Panc1 (cell line): Measurements from ENCODE around the gene EVC. TPM values are rescaled to one million over a fixed set of nuclear protein-coding genes. Genes with fewer than 3 reads are reported as not detected.
"Not testable (repeated sequence)": the region's sequence is repeated elsewhere in the genome, so short reads cannot be mapped to it uniquely, and the experiment has no call there.

ENCODE experiments used
- ATAC-seq: fragments of 200-7000 bp; cut with Tn5 transposase; 2 replicates; pipeline ENCODE4 v1.9.1; 2020; ENCODE audit warnings: mild to moderate bottlenecking, moderate library complexity
- BruUV-seq: library from RNA; stranded (reverse); fragments of 400-500 nt; replicated peaks from 2 replicates; lab custom pipeline; 2021; lab: Mats Ljungman, UMichigan
- CTCF ChIA-PET: fragments of 300-600 bp; sonication (Branson Sonifier 250); formaldehyde crosslinking; loops from one replicate; lab custom pipeline; 2022; ENCODE audit warnings: antibody characterized with exemption; lab: Charles Lee
- POLR2A ChIA-PET: fragments of 300-600 bp; sonication (Branson Sonifier 250); formaldehyde crosslinking; loops from one replicate; lab custom pipeline; 2022; ENCODE audit warnings: antibody characterized with exemption; lab: Charles Lee
- DNase-seq: peaks from one replicate; pipeline ENCODE4 v3.0.0-alpha.2; 2010; ENCODE audit warnings: low read depth, low spot score
- H3K27ac ChIP-seq: 2 replicates; pipeline ENCODE4 v1.5.1; 2011; ENCODE audit warnings: mild to moderate bottlenecking, low read length, inconsistent platforms
- H3K27me3 ChIP-seq: fragments of 200-500 bp; sonication (Bioruptor generic); 2 replicates; pipeline ENCODE4 v1.6.0; 2014; ENCODE audit warnings: low read length, inconsistent platforms; ENCODE audit not compliant: control insufficient read depth, insufficient read depth
- H3K36me3 ChIP-seq: fragments of 200-500 bp; sonication (Bioruptor generic); 2 replicates; pipeline ENCODE4 v1.5.1; 2014; ENCODE audit warnings: inconsistent platforms, mild to moderate bottlenecking, low read length, moderate library complexity; ENCODE audit not compliant: control insufficient read depth, insufficient read depth
- H3K4me1 ChIP-seq: 2 replicates; pipeline ENCODE4 v1.5.1; 2011; ENCODE audit warnings: inconsistent platforms, mild to moderate bottlenecking, low read length, moderate library complexity; ENCODE audit not compliant: control insufficient read depth, insufficient read depth
- H3K4me3 ChIP-seq, 2 experiments: 2 replicates each; pipeline ENCODE4 v1.5.1; 2011 to 2012; ENCODE audit warnings: low read depth in 2 of 2, low read length in 2 of 2, mild to moderate bottlenecking in 2 of 2, inconsistent platforms in 1 of 2, moderate library complexity in 1 of 2
- H3K9me3 ChIP-seq: fragments of 200-500 bp; sonication (Bioruptor generic); 2 replicates; pipeline ENCODE4 v1.5.1; 2014; ENCODE audit warnings: low read depth, mild to moderate bottlenecking, inconsistent platforms, low read length, moderate library complexity; ENCODE audit not compliant: control insufficient read depth, insufficient read depth
- POLR2AphosphoS5 ChIP-seq: IDR thresholded peaks from 2 replicates; pipeline ENCODE4 v1.6.1; 2012; ENCODE audit warnings: mild to moderate bottlenecking, low read depth, low read length, moderate library complexity
- SIN3A ChIP-seq: IDR thresholded peaks from 2 replicates; pipeline ENCODE4 v1.6.1; 2012; ENCODE audit warnings: low read depth, mild to moderate bottlenecking, low read length, moderate library complexity, borderline replicate concordance; ENCODE audit not compliant: insufficient read depth
- TCF7L2 ChIP-seq: IDR thresholded peaks from 2 replicates; pipeline ENCODE4 v1.6.1; 2011; ENCODE audit warnings: mild to moderate bottlenecking, low read depth, low read length, inconsistent platforms
- in situ Hi-C: cut with HindIII; loops from 2 replicates; pipeline ENCODE4 v1.10.0; 2016; ENCODE audit warnings: low sequenced_read_pairs, low pct_unique_long_range_greater_than_20kb
- intact Hi-C: fragments of 100-400 bp; cut with micrococcal nuclease; formaldehyde crosslinking; loops from one replicate; pipeline ENCODE4 v1.10.0; 2022; ENCODE audit not compliant: unreplicated experiment
- total RNA-seq: library from RNA; stranded (reverse); gene quantifications from one replicate; pipeline ENCODE4 v1.2.1, GENCODE V29; 2021; ENCODE audit not compliant: unreplicated experiment
- TF ChIP-seq, protein P1 (sequence below), 2 experiments: IDR thresholded peaks; 2 replicates each; pipeline ENCODE4 v1.6.1; 2011 to 2012; ENCODE audit warnings: low read depth in 2 of 2, control low read depth in 1 of 2, low read length in 1 of 2, mild to moderate bottlenecking in 1 of 2, moderate library complexity in 1 of 2; ENCODE audit not compliant: insufficient read depth in 1 of 2
- TF ChIP-seq, protein P2 (sequence below): fragments of 450-650 bp; IDR thresholded peaks from 2 replicates; pipeline ENCODE4 v1.5.1; 2017; ENCODE audit warnings: mild to moderate bottlenecking

Gene EVC
- total RNA-seq, 1 experiment from 2014 or later, result 12.1 TPM

DNA sequence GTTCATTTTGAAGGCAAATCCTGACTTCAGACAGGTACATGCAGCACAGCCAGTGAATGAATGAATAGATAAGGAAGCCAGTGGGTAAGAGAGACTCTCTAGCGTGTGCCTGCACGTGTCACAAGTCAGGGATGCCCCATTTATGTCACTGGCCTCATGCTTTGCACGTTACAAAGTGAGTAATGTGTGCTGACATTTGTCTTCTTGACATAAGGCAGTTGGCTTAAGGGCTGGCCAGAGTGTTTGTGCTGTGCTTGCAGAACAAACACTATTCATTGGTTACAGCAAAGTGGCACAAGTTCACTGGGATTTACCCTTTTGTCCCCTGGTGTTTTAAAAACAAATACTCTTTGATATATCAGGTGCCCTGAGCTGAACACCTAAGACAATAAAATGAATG is 125.9 kb downstream of the EVC start:
- Histone ChIP-seq H3K27ac (no peak overlapping the region), H3K27me3 (no peaks in the 10 kb centered on the region), H3K9me3 (no peaks in the 10 kb centered on the region), H3K36me3 (no peaks in the 10 kb centered on the region), H3K4me1 (no peaks in the 10 kb centered on the region), H3K4me3 (no peak overlapping the region)
- ATAC-seq (no peak), DNase-seq (no peak)
- TF ChIP-seq, protein P1, sequence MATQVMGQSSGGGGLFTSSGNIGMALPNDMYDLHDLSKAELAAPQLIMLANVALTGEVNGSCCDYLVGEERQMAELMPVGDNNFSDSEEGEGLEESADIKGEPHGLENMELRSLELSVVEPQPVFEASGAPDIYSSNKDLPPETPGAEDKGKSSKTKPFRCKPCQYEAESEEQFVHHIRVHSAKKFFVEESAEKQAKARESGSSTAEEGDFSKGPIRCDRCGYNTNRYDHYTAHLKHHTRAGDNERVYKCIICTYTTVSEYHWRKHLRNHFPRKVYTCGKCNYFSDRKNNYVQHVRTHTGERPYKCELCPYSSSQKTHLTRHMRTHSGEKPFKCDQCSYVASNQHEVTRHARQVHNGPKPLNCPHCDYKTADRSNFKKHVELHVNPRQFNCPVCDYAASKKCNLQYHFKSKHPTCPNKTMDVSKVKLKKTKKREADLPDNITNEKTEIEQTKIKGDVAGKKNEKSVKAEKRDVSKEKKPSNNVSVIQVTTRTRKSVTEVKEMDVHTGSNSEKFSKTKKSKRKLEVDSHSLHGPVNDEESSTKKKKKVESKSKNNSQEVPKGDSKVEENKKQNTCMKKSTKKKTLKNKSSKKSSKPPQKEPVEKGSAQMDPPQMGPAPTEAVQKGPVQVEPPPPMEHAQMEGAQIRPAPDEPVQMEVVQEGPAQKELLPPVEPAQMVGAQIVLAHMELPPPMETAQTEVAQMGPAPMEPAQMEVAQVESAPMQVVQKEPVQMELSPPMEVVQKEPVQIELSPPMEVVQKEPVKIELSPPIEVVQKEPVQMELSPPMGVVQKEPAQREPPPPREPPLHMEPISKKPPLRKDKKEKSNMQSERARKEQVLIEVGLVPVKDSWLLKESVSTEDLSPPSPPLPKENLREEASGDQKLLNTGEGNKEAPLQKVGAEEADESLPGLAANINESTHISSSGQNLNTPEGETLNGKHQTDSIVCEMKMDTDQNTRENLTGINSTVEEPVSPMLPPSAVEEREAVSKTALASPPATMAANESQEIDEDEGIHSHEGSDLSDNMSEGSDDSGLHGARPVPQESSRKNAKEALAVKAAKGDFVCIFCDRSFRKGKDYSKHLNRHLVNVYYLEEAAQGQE (IDR thresholded peaks at IDR 0.05; ENCODE audit: insufficient read depth in 1 of 2, low read depth in 2 of 2, low read length in 1 of 2), result no peak
- TF ChIP-seq TCF7L2 (no peak), POLR2AphosphoS5 (no peak)
- TF ChIP-seq, protein P2, sequence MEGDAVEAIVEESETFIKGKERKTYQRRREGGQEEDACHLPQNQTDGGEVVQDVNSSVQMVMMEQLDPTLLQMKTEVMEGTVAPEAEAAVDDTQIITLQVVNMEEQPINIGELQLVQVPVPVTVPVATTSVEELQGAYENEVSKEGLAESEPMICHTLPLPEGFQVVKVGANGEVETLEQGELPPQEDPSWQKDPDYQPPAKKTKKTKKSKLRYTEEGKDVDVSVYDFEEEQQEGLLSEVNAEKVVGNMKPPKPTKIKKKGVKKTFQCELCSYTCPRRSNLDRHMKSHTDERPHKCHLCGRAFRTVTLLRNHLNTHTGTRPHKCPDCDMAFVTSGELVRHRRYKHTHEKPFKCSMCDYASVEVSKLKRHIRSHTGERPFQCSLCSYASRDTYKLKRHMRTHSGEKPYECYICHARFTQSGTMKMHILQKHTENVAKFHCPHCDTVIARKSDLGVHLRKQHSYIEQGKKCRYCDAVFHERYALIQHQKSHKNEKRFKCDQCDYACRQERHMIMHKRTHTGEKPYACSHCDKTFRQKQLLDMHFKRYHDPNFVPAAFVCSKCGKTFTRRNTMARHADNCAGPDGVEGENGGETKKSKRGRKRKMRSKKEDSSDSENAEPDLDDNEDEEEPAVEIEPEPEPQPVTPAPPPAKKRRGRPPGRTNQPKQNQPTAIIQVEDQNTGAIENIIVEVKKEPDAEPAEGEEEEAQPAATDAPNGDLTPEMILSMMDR, result no peak
- BruUV-seq, result no TSS peak
- intact Hi-C loops, result loop anchor here (10.0 kb wide), 1 partner anchor 138 kb away; no protein-coding TSS in a partner anchor
- POLR2A ChIA-PET, result no interaction called here
- CTCF ChIA-PET, result no interaction called here
- in situ Hi-C loops, result no loop called here

DNA sequence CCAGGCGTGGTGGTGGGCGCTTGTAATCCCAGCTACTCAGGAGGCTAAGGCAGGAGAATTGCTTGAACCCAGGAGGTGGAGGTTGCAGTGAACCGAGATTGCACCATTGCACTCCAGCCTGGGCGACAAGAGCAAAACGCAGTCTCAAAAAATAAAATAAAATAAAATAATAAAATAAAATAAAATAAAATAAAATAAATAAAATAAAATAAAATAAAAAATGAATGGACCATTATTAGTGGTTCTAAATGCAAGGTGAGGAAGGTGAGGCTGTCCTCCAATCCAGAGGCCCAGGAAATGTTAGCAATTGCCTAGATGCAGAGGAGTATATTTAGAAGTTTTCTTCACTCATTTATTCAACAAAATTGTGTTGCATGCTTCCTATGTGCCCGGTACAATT is 126.5 kb downstream of the EVC start:
- POLR2A ChIA-PET, result interaction anchor here (0.6 kb wide), 1 partner anchor 13 kb away, joined by 6 read pairs; no protein-coding TSS in a partner anchor
- H3K27me3 ChIP-seq, BruUV-seq, H3K4me3 ChIP-seq, ATAC-seq, H3K4me1 ChIP-seq, H3K27ac ChIP-seq, DNase-seq, in situ Hi-C loops, CTCF ChIA-PET, H3K9me3 ChIP-seq, H3K36me3 ChIP-seq: not testable (repeated sequence)
- intact Hi-C loops, result loop anchor here (10.0 kb wide), 1 partner anchor 137 kb away; no protein-coding TSS in a partner anchor

DNA sequence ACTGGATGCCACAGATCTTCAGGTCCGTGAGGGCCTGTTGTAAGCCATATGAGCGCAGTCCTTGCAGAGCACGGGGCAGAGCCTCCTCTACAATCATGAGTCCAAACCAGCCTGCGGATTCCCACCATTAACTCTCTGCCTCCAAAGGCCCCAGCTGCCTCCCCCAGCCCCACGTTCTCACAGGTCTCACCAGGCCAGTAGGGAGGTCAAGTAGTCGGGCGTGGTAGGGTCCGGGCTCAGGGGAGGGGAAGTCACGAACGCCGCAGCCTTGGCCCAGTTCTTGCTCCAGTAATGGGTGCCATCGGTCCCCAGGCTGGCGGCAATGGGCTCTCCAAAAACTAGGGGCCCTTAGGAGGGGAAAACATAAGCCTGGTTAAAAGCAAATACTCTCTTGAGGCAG is 128.3 kb downstream of the EVC start:
- in situ Hi-C loops, result no loop called here
- no peak for TF ChIP-seq POLR2AphosphoS5
- TF ChIP-seq, protein P2, result no peak
- TF ChIP-seq, protein P1 (IDR thresholded peaks at IDR 0.05; ENCODE audit: insufficient read depth in 1 of 2, low read depth in 2 of 2, low read length in 1 of 2), result no peak
- TF ChIP-seq SIN3A, result no peak
- no peak for TF ChIP-seq TCF7L2
- intact Hi-C loops, result loop anchor here (10.0 kb wide), 1 partner anchor 135 kb away; no protein-coding TSS in a partner anchor
- no peak for DNase-seq
- BruUV-seq, result no TSS peak
- ChIA-PET POLR2A (no interaction called here), CTCF (no interaction called here)
- Histone ChIP-seq H3K4me1 (no peaks in the 10 kb centered on the region), H3K4me3 (no peak overlapping the region), H3K9me3 (no peaks in the 10 kb centered on the region), H3K27me3 (no peaks in the 10 kb centered on the region; the same call in 1 of the 2 replicates), H3K27ac (no peak overlapping the region), H3K36me3 (no peaks in the 10 kb centered on the region)
- ATAC-seq, result no peak
